Posterior vena cava (tissue), 2 donors: Measurements from ENCODE around the gene EIF4G3. TPM values are rescaled to one million over a fixed set of nuclear protein-coding genes. Genes with fewer than 3 reads are reported as not detected.
A peak's percentile ranks its signal among the peaks of the same experiment; 100 is the strongest.
"Not testable (repeated sequence)": the region's sequence is repeated elsewhere in the genome, so short reads cannot be mapped to it uniquely, and the experiment has no call there.

Source experiments
- DNase-seq: peaks from one replicate; pipeline ENCODE4 v3.0.0-alpha.2; 2020; ENCODE audit warnings: low spot score
- intact Hi-C, 2 donors: fragments of 100-400 bp; cut with DNase I; formaldehyde crosslinking; loops; one replicate each; pipeline versions ENCODE4 v1.14.1 to v1.14.2; 2022 to 2023
- total RNA-seq, 2 donors: library from RNA; stranded (reverse); fragmentation: NEBNext Ultra II Directional; extraction: Animal tissue kit (Norgen Biotek cat#: 25700); gene quantifications; one replicate each; pipeline ENCODE4 v1.2.1, GENCODE V29; 2021
- donor health status: DM: yes; HTN: yes; CAD: no.
- donor health status: DM: yes; HTN: yes; CAD: no.

Gene EIF4G3
- total RNA-seq, 2 donors from 2014 or later = 54.7 to 56.6 TPM

DNA sequence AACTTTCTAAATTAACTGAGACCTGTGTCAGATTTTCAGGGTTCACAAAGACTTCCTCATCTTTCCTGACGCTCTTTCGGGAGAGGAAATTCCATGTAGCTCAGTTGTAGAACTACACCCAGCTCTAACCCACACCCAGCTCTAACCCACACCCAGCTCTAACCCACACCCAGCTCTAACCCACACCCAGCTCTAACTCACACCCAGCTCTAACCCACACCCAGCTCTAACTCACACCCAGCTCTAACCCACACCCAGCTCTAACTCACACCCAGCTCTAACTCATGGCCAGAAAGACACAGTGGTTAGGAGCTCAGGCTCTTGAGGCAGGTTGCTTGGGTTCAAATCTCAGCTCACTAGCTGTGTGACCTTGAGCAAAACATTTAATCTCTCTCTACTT lies 14.1 kb upstream of the EIF4G3 start:
- DNase-seq = not testable (repeated sequence)
- intact Hi-C loops = loop anchor here (5.0 to 10.0 kb wide), 2 partner anchors 206 to 403 kb away; partner anchors contain the start of gene HP1BP3 (in 1 of the 2)

DNA sequence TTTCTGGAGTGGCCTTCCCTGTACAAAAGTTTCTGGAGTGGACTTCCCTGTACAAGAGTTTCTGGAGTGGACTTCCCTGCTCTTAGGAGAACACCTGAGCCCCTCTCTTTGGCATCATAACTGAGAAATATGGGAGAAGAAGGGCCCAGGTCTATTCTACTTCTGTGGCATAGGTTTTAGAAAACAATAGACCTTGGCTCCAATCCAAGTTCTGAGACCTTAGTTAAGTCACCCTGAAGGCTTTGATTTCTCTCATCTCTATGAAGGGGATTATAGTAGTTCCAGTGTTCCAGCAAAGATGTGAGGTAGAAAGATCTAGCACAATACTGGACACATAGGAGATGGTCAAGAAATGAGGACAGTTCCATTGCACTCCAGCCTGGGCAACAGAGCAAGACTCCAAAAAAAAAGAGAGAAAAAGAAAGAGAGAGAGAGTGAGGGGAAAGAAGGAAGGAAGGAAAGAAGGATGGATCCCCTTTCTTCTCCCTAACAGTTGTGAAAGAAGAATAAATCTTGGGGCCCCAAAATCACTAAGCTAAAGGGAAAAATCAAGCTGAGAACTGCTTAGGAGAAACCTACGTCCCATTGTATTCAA lies 13.3 kb upstream of the EIF4G3 start:
- intact Hi-C loops = loop anchor here (5.0 to 10.0 kb wide), 2 partner anchors 205 to 403 kb away; partner anchors contain the start of gene HP1BP3 (in 1 of the 2)
- DNase-seq = no peak

DNA sequence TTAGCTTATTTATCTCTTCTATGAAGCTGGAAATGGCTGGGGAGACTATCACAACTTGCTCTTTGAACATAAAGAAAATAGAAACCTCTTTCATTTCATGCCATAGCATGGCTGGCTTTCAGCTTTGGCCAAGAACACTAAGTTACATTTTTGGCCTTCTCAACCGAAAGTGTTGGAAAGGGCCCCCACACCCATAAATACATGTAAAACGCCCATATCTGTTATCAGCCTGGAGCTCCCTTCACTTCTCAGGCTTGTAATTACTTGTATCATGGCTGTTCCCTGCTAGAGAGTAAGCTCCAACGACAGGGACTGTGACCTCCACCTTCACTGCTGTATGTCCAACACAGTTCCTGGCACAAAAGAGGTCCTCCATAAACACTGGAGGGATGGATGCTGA lies 12.7 kb upstream of the EIF4G3 start:
- intact Hi-C loops = no loop called here
- DNase-seq = no peak

GRCh38 chr1:21188235-21188634 lies 11.5 kb upstream of the EIF4G3 start:
- intact Hi-C loops = no loop called here
- DNase-seq = no peak

DNA sequence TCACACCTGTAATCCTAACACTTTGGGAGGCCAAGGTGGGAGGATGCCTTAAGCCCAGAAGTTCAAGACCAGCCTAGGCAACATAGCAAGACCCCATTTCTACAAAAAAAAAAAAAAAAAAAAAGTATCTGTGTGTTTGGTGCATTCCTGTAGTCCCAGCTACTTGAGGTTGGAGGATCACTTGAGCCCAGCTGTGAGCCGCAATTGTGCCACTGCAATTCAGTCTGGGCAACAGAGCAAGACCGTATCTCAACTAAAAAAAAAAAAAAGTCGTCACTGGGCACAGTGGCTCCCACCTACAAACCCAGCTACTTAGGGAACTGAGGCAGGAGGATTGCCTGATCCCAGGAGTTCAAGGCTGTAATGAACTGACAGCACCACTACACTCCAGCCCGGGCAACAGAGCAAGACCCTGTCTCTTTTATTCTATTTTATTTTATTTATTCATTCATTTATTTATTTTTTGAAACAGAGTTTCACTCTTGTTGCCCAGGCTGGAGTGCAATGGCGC lies 8.6 kb upstream of the EIF4G3 start:
- intact Hi-C loops = no loop called here
- DNase-seq = no peak

DNA sequence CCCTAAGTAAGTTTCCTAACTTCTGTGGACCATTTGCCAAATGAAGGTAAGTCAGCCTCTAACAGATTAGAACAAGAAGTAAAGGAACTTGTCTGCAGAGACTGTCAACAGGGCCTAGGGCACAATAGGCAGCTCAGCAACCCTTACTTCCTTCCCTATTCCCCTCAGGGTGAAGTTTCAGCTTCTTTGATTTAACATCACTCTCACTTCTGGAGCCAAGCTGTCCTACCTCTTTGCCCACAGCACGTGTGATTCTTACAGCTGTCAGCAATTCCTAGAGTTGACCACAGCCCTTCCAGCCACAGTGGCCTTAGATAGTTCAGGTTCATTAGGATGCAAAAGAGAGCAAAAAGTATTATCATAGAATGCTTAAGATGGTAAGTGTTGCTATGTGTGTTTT lies 7.6 kb upstream of the EIF4G3 start:
- intact Hi-C loops = no loop called here

GRCh38 chr1:21182181-21182731 lies 5.6 kb upstream of the EIF4G3 start:
- intact Hi-C loops = no loop called here
- DNase-seq = no peak

More for the DNA sequence above, 7.6 kb upstream of the EIF4G3 start:
- DNase-seq = no peak

DNA sequence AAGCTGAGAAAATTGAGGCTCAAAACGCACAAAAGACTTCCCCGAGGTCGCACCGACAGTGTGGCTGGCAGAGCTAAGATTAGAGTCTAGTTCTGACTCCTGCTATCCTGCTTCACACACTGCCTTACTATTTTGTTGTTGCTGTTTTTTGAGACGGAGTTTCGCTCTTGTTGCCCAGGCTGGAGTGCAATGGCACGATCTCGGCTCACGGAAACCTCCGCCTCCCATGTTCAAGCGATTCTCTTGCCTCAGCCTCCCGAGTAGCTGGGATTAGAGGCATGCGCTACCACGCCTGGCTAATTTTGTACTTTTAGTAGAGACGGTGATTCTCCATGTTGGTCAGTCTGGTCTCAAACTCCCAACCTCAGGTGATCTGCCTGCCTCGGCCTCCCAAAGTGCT lies 1.6 kb upstream of the EIF4G3 start:
- intact Hi-C loops, DNase-seq: not testable (repeated sequence)

DNA sequence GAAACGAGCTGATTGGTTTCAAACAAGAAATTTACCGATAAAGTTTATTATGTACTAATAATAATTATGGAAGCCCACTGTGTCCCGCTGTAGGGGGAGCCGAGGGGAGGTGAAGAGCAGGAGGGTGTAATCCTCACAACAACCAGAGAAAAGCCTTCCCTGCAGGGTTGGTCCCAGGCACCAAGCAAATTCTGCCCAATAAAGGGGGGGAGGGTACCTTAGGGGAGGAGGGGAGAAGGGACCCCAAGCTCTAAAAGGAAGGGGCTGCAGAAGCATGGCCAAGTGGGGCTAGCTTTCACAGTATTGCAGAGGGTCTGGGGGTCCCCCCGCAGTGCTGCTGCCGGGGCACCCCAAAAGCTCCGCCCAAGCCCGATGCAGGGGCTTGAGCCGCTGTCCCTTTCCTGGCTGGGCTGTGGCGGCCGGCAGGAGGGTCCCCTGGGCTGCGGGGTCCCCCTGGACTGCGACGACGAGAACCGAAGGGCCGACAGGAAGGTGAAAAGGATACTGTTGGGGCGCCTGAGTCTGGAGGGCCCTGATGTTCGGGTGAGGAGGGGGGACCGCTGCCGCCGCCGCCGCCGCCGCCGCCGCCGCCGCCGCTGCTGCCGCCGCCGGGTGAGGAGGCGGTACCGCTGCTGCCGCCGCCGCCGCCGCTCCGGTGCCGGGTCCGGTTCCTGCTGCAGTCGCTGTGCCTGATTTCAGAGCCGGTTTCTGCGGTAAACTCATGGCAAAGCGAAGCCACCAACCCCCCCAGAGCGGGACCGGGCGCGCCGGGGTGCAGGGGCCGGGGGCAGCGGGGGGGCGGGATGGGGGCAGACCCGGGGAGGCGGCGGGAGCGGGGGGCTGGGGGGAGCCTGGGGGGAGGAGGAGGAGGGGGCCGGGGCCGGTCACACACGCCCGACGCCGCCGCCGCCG lies 771 bp downstream of the EIF4G3 start:
- no peak for DNase-seq
- intact Hi-C loops = no loop called here

GRCh38 chr1:21175324-21175669 lies 1.4 kb downstream of the EIF4G3 start:
- intact Hi-C loops = no loop called here

DNA sequence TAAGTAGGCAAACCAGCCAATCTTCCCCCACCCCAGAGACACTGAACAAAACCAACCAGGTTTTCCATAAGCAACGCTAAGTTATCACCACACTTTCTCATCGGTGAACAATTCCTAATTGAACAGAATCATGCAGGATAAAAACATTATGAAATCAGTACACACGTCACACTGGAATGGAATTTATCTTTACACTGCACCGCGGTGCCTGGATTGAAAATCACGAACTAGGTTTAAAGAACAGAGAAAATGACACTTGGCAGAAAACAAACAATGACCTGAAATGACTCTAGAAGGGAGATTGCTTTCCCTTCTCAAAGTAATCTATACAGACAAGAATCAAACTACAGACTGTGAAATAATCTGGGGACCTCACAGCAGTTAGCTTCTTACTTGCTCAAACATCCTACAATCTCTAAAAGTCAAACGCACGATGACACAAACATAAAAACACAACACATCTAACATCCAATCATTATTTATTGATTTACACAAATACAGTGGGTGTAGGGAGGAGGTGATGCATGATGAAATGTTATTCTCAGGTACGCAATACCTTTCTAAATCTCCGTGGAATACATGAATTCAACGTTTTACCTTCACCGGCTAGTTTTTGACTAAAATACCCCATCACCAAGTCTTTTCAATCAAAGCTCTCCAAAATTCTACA lies 1.9 kb downstream of the EIF4G3 start:
- intact Hi-C loops = no loop called here
- DNase-seq = no peak

More at GRCh38 chr1:21175324-21175669, 1.4 kb downstream of the EIF4G3 start:
- peak; percentile 87 for DNase-seq

DNA sequence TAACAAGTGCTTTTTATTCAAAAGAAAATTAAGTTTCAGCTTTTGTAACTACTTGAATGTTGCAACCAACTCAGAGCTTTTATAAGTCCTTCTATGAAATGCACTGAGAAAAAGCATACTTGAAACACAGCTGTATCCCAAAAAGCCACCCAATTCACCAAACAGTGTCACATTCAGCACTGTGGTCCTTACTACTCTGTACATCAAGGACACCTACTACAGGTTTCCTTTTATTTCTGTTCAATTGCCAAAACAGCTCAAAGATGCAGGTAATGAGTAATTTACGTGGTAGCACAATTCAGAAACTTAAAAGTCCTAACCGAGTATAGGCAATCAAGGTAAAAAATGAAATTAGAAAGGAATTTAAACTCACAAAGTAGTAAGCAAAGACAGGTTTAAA lies 2.5 kb downstream of the EIF4G3 start:
- DNase-seq = no peak
- intact Hi-C loops = no loop called here

GRCh38 chr1:21173096-21173495 lies 3.6 kb downstream of the EIF4G3 start:
- intact Hi-C loops = not testable (repeated sequence)

DNA sequence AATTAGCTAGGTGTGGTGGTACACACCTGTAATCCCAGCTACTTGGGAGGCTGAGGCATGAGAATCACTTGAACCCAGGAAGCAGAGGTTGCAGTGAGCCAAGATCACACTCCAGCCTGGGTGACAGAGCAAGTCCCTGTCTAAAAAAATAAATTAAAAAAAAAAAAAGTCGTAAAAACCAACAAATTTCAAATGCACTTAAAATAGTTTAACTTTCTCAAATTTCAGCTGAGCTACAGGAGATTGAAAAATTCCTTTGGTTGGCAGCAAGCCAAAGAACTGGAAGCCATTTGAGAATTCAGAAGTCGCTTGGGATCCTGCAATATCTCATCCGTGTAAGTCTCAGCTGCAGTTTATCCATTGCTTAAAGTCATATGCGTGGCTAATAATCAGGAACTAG lies 5.9 kb downstream of the EIF4G3 start:
- DNase-seq, intact Hi-C loops: not testable (repeated sequence)

More at GRCh38 chr1:21173096-21173495, 3.6 kb downstream of the EIF4G3 start:
- not testable (repeated sequence) for DNase-seq

GRCh38 chr1:21168444-21168843 lies 8.3 kb downstream of the EIF4G3 start:
- no peak for DNase-seq
- intact Hi-C loops = loop anchor here in 1 of 2 donors (10.0 kb wide), 1 partner anchor 84 kb away; no protein-coding TSS in a partner anchor

GRCh38 chr1:21165646-21166045 lies 11.1 kb downstream of the EIF4G3 start:
- intact Hi-C loops = loop anchor here in 1 of 2 donors (10.0 kb wide), 1 partner anchor 81 kb away; no protein-coding TSS in a partner anchor

GRCh38 chr1:21165076-21165475 lies 11.6 kb downstream of the EIF4G3 start:
- DNase-seq = no peak
- intact Hi-C loops = loop anchor here in 1 of 2 donors (10.0 kb wide), 1 partner anchor 80 kb away; no protein-coding TSS in a partner anchor

More at GRCh38 chr1:21165646-21166045, 11.1 kb downstream of the EIF4G3 start:
- DNase-seq = no peak

DNA sequence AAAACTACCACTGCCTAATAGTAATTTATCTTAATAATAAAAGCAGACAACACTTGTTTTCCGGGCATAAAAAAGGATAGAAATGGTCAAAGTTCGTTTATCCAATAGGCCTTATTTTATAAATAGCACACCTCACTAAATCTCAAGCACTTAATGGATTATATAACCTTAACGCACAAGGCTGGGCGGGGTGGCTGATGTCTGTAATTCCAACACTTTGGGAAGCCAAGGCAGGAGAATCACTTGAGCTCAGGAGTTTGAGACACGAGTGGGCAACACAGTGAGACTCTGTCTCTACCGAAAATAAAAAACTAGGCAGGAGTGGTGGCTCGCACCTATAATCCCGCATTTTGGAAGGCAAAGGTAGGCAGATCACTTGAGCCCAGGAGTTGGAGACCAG lies 12.4 kb downstream of the EIF4G3 start:
- intact Hi-C loops = loop anchor here in 1 of 2 donors (10.0 kb wide), 1 partner anchor 79 kb away; no protein-coding TSS in a partner anchor
- no peak for DNase-seq
